Uterus (tissue), 2 donors: ENCODE results near the gene SMURF1.

Source experiments
- POLR2A ChIP-seq, 2 donors: fragments of 450-650 bp; IDR thresholded peaks; one replicate each; pipeline ENCODE4 v1.6.1; 2016; ENCODE audit warnings: antibody characterized with exemption in 2 of 2, mild to moderate bottlenecking in 1 of 2, moderate library complexity in 1 of 2
- TF ChIP-seq, protein P1 (sequence below), 4 experiments: fragments of 200-600 bp in 2 of 4; fragments of 450-650 bp in 2 of 4; sonication (generic) in 2 of 4; IDR thresholded peaks; one replicate each; pipeline ENCODE4 v1.5.1; 2016 to 2019; ENCODE audit warnings: antibody characterized with exemption in 4 of 4, mild to moderate bottlenecking in 2 of 4, moderate library complexity in 1 of 4

DNA sequence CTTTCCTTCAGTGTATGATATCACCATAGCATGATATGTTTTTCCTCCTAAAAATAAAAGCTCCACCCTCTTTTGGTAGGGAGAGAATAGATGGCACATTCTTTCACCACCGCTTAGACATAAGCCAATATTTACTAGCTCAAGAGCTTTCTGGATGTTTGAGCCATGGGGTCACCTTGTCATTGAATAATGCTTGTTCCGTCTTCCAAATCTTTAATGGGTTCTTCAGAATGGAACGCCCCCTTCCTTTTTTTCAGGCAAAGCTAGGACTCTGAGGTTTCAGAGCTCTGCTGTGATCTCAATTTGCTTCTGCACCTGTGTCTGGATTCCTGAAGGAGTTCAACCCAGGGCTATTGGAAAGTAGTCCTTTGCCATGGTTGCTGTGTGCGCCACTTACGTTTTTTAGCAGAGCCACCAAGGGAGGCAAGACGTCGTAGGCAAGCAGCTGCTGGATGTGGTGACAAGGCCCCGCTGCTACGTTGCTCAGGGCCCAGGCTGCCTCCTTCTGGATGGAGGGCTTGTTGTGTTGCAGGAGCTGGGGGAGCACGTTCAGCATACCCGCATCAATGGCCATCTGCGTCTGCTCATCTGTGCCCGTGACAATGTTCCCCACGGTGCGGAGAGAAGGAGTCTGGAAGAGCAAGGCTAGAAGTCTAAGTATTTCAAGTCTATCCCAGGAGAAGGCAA is 40.8 kb upstream of the SMURF1 start:
- TF ChIP-seq, protein P1, sequence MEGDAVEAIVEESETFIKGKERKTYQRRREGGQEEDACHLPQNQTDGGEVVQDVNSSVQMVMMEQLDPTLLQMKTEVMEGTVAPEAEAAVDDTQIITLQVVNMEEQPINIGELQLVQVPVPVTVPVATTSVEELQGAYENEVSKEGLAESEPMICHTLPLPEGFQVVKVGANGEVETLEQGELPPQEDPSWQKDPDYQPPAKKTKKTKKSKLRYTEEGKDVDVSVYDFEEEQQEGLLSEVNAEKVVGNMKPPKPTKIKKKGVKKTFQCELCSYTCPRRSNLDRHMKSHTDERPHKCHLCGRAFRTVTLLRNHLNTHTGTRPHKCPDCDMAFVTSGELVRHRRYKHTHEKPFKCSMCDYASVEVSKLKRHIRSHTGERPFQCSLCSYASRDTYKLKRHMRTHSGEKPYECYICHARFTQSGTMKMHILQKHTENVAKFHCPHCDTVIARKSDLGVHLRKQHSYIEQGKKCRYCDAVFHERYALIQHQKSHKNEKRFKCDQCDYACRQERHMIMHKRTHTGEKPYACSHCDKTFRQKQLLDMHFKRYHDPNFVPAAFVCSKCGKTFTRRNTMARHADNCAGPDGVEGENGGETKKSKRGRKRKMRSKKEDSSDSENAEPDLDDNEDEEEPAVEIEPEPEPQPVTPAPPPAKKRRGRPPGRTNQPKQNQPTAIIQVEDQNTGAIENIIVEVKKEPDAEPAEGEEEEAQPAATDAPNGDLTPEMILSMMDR (IDR thresholded peaks at IDR 0.05), result no peak
- TF ChIP-seq POLR2A (IDR thresholded peaks at IDR 0.05), result no peak
